Measurements from ENCODE around the gene TCF15.
A peak's percentile ranks its signal among the peaks of the same experiment; 100 is the strongest.

Gene TCF15

DNA sequence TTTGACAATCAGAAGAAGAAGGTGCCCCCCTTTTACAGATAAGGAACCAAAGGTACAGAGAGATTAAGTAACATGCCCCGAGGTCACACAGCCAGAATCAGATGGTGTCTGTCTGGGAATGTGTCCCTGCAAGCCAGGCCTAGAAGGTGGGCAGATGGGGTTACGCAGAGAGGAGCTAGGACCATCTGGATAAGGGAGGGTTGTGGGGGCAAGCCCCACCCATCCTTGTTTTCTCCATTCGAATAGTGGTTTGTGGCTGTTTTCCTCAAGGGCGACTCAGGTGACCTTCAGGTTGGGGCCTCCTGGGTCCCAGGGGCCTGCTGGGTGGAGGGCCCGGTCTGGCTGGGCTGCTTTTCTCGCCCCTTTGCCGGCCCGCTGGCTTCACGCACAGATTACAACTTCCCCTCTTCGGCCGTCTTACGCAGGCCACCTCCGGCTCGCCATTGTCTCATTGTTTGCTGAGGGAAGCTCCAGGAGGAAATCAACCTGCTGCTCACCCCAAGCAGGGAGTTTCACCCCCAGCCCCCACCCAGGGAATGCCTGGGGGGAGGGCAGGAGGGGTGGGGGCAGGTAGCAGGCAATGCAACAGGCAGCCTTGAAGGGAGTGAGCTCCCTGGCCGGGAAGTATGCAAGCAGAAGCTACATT, 35.7 kb downstream of the TCF15 start:
- Histone ChIP-seq H3K9me3 (no peaks in the 10 kb centered on the region), H3K27me3 (ENCODE audit: low read depth) (peaks cover 8% of the 10 kb centered on the region), H3K36me3 (replicated peaks) (no peaks in the 10 kb centered on the region), H3K4me1 (0 out of 2 replicates have a peak, but pooled peaks cover 3% of the 10 kb centered on the region), H3K4me3 (no peak overlapping the region)
- in situ Hi-C loops (cut with MboI; ENCODE audit: low sequenced_read_pairs): no loop called here
- DNase-seq (ENCODE audit: low spot score in 2 of 2): no peak

DNA sequence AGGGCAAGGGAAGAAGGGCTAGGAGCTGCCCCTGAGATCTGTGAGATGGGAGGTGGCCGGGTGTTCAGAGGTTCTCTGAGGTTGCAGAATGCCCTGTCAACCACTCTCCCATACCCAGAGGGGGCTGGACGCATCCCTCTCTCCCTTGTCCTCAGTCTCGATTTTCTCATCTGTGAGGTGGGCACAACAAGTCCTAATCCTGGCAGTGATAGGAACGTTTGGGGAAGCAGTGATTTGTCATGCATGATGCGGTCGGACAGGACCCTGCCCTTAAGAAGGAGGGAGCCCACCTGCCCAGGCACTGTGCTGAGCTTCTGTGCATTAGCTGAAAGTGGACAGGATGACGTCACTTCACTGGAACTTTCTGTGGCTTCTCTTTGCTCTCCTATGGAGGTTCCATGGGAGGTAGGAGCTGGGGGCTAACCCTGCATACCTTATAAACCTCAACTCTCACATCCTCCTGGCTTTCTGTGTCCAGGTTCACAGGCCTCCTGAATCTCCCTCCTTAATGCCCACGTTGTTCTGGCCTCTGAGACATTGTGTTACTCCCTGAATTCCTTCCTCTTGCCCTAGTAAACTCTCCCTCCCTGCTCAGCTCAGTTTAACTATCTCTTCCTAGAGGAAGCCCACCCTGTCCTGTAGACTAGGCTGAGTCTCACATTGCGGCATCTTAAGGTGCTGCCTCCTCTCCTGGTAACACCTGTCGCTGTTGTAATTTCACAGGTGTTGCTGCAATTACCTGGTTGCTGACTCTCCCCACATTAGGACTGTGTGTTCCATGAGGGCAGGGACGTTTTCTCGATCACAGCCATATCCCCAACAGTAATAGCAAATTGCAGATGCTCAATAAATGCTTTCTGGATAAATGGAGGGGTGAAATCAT, 36.5 kb downstream of the TCF15 start:
- peaks cover 8% of the 10 kb centered on the region for H3K27me3 ChIP-seq (ENCODE audit: low read depth)
- 0 out of 2 replicates have a peak, but pooled peaks cover 3% of the 10 kb centered on the region for H3K4me1 ChIP-seq
- no peaks in the 10 kb centered on the region for H3K9me3 ChIP-seq
- in situ Hi-C loops (cut with MboI; ENCODE audit: low sequenced_read_pairs): no loop called here
- H3K4me3 ChIP-seq: no peak overlapping the region
- no peaks in the 10 kb centered on the region for H3K36me3 ChIP-seq (replicated peaks)
- DNase-seq (ENCODE audit: low spot score in 2 of 2): no peak

DNA sequence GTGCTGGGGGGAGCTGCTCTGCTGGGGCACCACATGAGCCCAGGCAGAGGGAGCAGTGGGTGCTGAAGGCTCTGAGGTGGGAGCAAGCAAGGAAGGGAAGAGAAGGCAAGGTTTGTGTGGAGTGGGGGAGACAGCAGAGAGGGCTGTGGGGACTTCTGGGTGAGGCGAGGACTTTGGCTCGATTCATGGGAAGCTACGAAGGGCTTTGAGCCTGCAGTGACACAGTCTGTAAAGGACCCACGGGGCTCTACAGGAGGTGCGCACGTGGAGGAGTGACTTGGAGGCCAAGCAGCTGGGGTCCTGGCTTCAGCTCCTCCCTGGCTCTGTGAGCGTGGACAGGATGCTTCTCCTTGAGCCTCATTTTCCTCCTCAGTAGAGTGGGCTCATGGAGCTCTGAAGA, 37.4 kb downstream of the TCF15 start:
- Histone ChIP-seq H3K27me3 (ENCODE audit: low read depth) (peaks cover 8% of the 10 kb centered on the region), H3K36me3 (replicated peaks) (no peaks in the 10 kb centered on the region), H3K4me1 (0 out of 2 replicates have a peak, but pooled peaks cover 3% of the 10 kb centered on the region), H3K4me3 (no peak overlapping the region), H3K9me3 (no peaks in the 10 kb centered on the region)
- in situ Hi-C loops (cut with MboI; ENCODE audit: low sequenced_read_pairs): no loop called here
- DNase-seq (ENCODE audit: low spot score in 2 of 2): no peak

DNA sequence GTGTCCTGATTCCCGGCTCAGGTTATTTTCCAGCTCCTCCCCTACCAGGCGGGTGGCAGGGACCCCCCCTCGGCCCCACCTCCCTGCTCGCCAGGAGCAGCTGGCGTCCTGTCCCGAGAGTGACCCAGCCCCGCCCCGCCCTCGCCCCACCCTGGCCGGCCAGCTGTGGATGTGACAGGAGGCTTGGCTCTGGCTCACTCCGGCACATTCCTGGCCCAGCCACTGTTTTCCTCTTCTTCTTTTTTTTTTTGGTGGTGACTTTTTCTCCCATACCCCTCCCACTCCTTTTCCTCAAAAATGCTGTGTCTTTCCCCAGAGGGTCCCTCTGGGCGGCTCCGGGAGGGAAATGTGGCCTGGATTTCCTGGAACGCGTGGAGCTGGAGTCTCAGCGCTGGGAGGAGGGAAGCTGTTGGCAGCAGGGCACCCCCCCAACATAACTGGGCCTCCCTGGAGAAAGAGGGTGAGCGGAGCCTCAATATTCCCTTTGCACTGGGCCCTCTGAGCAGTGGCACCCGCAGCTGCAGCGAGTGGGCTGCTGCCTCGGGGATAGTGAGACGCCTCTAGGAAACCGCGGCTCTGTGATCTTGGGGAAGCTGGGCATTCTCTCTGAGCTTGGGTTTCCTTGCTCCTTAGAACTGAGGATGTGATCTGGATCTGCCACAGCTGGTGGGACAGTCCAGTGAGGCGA, 38.2 kb downstream of the TCF15 start:
- in situ Hi-C loops (cut with MboI; ENCODE audit: low sequenced_read_pairs): no loop called here
- H3K4me1 ChIP-seq: no peaks in the 10 kb centered on the region
- peaks cover 8% of the 10 kb centered on the region for H3K27me3 ChIP-seq (ENCODE audit: low read depth)

DNA sequence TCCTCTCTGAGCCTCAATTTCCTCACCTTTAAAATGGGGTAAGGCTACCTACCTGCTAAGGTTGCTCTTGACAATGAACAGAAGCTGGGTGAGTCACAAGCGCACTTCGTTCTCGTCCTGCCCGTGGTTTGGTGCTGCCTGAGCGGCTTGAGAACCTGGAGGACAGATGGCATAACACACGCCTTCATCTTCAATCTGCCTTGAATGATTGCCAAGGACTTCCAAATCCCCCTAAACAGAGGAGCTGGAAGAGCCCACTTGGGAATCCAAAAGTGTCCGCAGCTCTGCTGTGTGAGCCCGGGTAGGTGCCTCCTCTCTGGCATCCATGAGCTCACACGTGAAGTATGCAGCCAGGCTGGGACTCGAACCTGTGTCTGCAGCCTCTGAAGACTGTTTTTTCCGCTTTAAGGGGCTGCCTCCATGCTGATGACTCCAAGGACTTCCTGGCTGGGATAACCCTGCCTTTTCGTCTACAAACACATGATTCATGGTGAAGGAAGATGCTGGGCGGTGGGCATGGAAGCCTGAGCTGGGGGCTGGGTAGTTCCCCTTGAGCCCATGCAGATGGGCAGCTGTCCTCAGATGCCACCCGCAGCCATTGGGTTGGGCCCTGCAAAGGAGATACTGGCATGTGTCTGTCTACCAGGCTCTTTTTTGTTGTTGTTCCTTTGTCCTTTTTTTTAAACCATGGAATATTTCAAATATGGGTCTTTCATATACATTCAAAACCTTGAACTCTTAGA, 41.3 kb downstream of the TCF15 start:
- no peak for DNase-seq (ENCODE audit: low spot score in 2 of 2)
- in situ Hi-C loops (cut with MboI; ENCODE audit: low sequenced_read_pairs): no loop called here
- no peaks in the 10 kb centered on the region for H3K36me3 ChIP-seq (replicated peaks)
- H3K4me3 ChIP-seq: no peak overlapping the region
- H3K4me1 ChIP-seq: no peaks in the 10 kb centered on the region
- no peaks in the 10 kb centered on the region for H3K9me3 ChIP-seq
- H3K27me3 ChIP-seq (ENCODE audit: low read depth): peaks cover 8% of the 10 kb centered on the region

More for the DNA sequence above, 38.2 kb downstream of the TCF15 start:
- H3K4me3 ChIP-seq: no peak overlapping the region
- H3K36me3 ChIP-seq (replicated peaks): no peaks in the 10 kb centered on the region
- no peaks in the 10 kb centered on the region for H3K9me3 ChIP-seq
- DNase-seq (ENCODE audit: low spot score in 2 of 2): peak in 1 of 2 experiments; percentile 22

DNA sequence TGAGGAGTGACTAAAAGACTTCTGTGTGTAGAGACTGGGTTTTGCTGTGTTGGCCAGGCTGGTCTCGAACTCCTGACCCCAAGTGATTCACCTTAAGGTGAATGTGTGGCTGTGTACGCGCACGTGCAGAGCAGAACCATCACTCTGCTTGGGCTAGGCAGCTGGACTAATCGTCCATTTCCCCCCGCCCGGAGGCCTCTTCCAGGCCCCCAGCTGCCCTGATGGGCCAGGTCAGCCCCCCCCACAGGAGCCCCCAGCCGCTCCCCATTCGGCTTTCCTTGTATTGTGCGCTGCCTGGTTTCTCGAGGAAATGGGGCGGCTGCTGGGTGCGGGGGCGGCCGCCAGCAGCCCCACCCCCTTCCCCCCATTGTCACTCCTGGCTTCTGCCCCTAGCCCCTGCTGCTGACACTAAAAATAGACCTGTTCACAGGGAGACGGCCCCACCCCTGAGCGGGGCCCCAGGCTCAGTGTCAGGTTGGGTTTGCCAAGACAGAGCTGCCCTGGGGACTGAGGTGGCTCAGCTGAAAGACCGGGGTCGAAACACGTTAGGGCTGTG, 41.9 kb downstream of the TCF15 start:
- no peak overlapping the region for H3K4me3 ChIP-seq
- no peaks in the 10 kb centered on the region for H3K36me3 ChIP-seq (replicated peaks)
- H3K9me3 ChIP-seq: no peaks in the 10 kb centered on the region
- H3K27me3 ChIP-seq (ENCODE audit: low read depth): peaks cover 4% of the 10 kb centered on the region
- DNase-seq (ENCODE audit: low spot score in 2 of 2): no peak
- no peaks in the 10 kb centered on the region for H3K4me1 ChIP-seq
- in situ Hi-C loops (cut with MboI; ENCODE audit: low sequenced_read_pairs): no loop called here

DNA sequence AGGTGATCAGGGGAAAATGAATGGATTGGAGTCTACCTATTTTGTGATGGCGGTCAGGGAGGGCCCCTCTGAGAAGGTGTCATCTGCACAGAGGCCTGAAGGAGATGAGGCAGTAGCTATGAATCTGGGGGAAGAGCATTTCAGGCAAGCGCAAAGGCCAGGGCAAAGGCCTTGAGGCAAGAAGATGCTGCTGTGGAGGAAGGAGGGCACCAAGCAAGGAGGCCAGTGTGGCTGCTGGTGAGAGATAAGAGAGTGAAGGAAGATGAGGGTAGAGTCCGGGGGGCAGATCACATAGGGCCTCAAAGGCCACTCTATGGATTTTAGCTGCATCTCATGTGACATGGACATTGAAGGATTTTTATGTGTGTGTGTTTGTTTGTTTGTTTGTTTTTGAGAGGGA, 45.9 kb downstream of the TCF15 start:
- H3K27me3 ChIP-seq (ENCODE audit: low read depth): peaks cover 8% of the 10 kb centered on the region
- no peak for DNase-seq (ENCODE audit: low spot score in 2 of 2)
- no peaks in the 10 kb centered on the region for H3K4me1 ChIP-seq
- in situ Hi-C loops (cut with MboI; ENCODE audit: low sequenced_read_pairs): no loop called here
- H3K9me3 ChIP-seq: no peaks in the 10 kb centered on the region; the same call in 1 of the 2 replicates
- H3K36me3 ChIP-seq (replicated peaks): no peaks in the 10 kb centered on the region
- no peak overlapping the region for H3K4me3 ChIP-seq

DNA sequence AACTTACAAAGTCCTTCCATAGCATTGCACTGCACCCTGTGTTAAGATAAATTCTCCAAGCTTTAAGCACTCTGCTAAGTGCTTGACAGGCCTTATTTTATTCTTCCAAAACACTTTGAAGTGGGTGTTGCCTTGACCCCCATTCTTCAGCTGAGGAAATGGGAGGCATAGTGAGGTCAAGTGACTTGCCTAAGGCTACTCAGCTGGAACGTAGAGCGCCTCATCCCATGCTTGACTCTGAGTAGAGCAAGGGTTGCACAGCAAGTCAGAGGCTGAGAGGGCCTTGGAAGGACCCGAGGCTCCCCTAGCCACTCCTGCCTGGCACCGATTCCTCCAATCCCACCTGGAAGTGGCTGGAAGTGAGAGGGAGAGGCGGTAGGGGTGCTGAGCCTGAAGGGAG, 46.9 kb downstream of the TCF15 start:
- in situ Hi-C loops (cut with MboI; ENCODE audit: low sequenced_read_pairs): no loop called here
- H3K27me3 ChIP-seq (ENCODE audit: low read depth): peaks cover 8% of the 10 kb centered on the region
- H3K4me1 ChIP-seq: no peaks in the 10 kb centered on the region
- H3K9me3 ChIP-seq: no peaks in the 10 kb centered on the region; the same call in 1 of the 2 replicates
- no peak for DNase-seq (ENCODE audit: low spot score in 2 of 2)
- no peaks in the 10 kb centered on the region for H3K36me3 ChIP-seq (replicated peaks)
- H3K4me3 ChIP-seq: no peak overlapping the region

DNA sequence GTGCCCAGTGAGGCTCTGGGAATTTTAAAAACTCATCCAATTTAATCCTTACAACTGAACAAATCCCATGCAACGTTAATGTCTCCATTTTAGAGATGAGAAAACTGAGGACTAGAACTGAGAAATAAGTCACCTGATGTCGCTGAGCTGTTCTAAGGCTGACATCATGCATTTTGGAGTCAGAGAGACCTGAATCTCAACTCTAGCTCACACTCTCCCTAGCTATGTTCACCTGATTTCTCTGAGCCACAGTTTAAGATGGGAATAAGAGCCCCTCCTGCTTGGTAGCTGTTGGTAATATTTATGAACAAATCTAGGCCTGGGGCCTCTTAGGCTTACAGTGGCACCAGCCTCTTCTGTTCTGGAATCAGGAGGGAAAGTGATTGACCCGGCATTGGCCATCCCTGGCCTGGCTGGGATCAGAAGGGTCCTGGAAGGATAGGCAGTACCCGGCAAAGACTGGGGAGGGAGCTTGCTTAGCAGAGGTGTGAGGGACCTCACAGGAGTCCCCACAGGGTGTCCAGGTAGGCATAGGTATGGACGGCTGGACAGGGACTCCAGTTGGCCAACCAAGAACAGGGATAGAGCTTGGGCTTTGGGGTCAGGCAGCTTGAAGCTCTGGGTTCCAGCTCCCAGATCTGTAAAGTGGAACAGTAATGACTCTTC, 47.7 kb downstream of the TCF15 start:
- no peak overlapping the region for H3K4me3 ChIP-seq
- no peaks in the 10 kb centered on the region for H3K4me1 ChIP-seq
- no peaks in the 10 kb centered on the region for H3K36me3 ChIP-seq (replicated peaks)
- peaks cover 8% of the 10 kb centered on the region; the same call in 1 of the 2 replicates for H3K27me3 ChIP-seq (ENCODE audit: low read depth)
- no peak for DNase-seq (ENCODE audit: low spot score in 2 of 2)
- H3K9me3 ChIP-seq: no peaks in the 10 kb centered on the region; the same call in 1 of the 2 replicates
- in situ Hi-C loops (cut with MboI; ENCODE audit: low sequenced_read_pairs): no loop called here

DNA sequence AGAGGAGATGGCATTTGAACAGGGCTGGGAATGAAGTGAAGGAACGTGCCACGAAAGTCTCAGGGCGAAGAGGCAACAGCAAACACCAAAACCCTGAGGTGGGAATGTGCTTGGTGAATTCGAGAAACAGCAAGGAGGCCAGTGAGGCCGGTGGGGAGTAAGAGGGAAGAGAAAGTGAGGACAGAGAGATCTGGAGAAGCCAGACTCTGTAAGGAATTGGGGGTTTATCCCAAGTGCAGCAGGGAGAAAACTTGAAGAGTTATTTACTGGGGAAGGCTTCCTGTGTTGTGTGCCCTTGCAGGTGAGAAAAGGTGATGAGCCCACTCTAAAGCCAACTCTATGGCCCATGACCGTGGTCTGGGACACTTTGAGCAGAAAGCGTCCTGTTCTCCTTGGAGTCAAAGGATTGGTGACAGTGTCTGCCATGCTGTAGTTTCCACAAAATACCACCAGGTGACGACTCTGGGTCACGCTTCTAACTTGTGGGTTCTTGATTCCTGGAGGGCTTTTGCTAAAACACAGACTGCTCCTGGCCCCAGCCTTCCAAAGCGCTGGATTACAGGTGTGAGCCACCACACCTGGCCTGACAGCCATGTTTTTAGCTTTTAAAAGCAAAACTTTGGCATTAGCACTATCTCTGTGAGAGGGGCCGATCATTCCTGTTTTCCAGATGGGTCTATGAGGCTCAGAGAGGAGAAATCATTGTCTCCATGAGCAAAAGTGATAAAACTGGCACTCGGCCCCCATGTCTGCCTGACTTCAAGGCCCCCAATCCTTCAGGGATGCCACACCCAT, 48.5 kb downstream of the TCF15 start:
- Histone ChIP-seq H3K4me3 (no peak overlapping the region), H3K9me3 (no peaks in the 10 kb centered on the region; the same call in 1 of the 2 replicates), H3K36me3 (replicated peaks) (no peaks in the 10 kb centered on the region), H3K4me1 (no peaks in the 10 kb centered on the region), H3K27me3 (ENCODE audit: low read depth) (peaks cover 8% of the 10 kb centered on the region; the same call in 1 of the 2 replicates)
- in situ Hi-C loops (cut with MboI; ENCODE audit: low sequenced_read_pairs): no loop called here
- DNase-seq (ENCODE audit: low spot score in 2 of 2): peak; percentile 68 to 79

DNA sequence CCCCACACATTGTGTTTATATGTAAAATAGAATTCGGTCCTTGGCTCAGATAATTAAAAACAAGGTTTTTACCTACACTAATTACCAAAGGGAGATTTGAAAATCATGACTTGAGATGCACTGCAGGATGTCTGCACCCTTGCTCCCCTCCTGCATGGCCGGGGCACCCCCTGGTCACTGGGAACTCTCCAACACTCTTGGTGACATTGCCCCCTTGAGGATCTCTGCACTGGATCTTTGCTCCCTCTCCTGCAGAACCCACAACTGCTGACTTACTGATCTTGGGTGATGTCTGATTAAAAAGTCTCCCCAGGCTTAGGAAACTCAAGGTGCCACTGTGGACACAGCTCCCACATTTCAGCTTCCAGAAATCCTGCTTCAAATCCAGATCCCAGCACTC, 49.4 kb downstream of the TCF15 start:
- in situ Hi-C loops (cut with MboI; ENCODE audit: low sequenced_read_pairs): no loop called here
- no peak for DNase-seq (ENCODE audit: low spot score in 2 of 2)
- H3K27me3 ChIP-seq (ENCODE audit: low read depth): peaks cover 8% of the 10 kb centered on the region; the same call in 1 of the 2 replicates
- H3K36me3 ChIP-seq (replicated peaks): no peaks in the 10 kb centered on the region
- no peaks in the 10 kb centered on the region for H3K4me1 ChIP-seq
- no peaks in the 10 kb centered on the region; the same call in 1 of the 2 replicates for H3K9me3 ChIP-seq
- H3K4me3 ChIP-seq: no peak overlapping the region

DNA sequence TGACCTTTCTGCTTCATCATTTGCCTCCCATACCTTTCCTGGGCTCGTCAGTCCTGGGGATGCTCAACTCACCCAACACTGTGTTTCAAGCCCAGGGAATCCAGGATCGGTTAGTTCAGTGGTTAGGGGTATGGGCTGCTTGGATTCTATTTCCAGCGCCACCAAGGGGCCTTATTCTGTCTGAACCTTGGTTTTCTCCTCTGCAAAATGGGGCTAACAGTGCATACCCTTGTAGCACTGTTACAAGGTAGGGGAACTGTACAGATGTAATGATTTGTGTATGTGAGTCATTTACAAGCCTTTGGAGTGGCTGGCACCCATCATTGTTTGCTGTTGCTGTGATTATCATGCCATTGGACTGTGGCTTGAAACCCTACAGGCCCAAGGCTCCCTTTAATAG, 52.0 kb downstream of the TCF15 start:
- H3K36me3 ChIP-seq (replicated peaks): no peaks in the 10 kb centered on the region
- peaks cover 12% of the 10 kb centered on the region; the same call in 1 of the 2 replicates for H3K27me3 ChIP-seq (ENCODE audit: low read depth)
- no peak for DNase-seq (ENCODE audit: low spot score in 2 of 2)
- no peaks in the 10 kb centered on the region for H3K4me1 ChIP-seq
- in situ Hi-C loops (cut with MboI; ENCODE audit: low sequenced_read_pairs): loop anchor here (5.0 kb wide), 2 partner anchors 89 to 179 kb away; no protein-coding TSS in a partner anchor
- H3K4me3 ChIP-seq: no peak overlapping the region
- H3K9me3 ChIP-seq: no peaks in the 10 kb centered on the region; the same call in 1 of the 2 replicates

Data from HAP-1 (cell line).